HCT116 (cell line): ENCODE measurements around the gene FHL3.
"Not testable (repeated sequence)": the region's sequence is repeated elsewhere in the genome, so short reads cannot be mapped to it uniquely, and the experiment has no call there.

Experiments used
- CEBPB ChIP-seq: IDR thresholded peaks from 2 replicates; pipeline ENCODE4 v1.6.1; 2012; ENCODE audit warnings: low read depth
- CTCF ChIP-seq, 3 experiments: fragments of 200-600 bp in 1 of 3; sonication (generic) in 1 of 3; IDR thresholded peaks in 2 of 3; conservative IDR thresholded peaks in 1 of 3; 2 replicates each; pipeline ENCODE4 v1.5.1; 2012 to 2017; ENCODE audit warnings: low read depth in 2 of 3, low read length in 2 of 3, antibody characterized with exemption in 1 of 3, borderline replicate concordance in 1 of 3, control low read depth in 1 of 3, mild to moderate bottlenecking in 1 of 3, mixed read lengths in 1 of 3, mixed run types in 1 of 3, moderate library complexity in 1 of 3; ENCODE audit not compliant: insufficient read depth in 1 of 3
- ELF1 ChIP-seq: IDR thresholded peaks from 2 replicates; pipeline ENCODE4 v1.6.1; 2012; ENCODE audit warnings: low read depth, borderline replicate concordance
- EZH2 ChIP-seq: fragments of 200-600 bp; sonication (generic); IDR thresholded peaks from 2 replicates; pipeline ENCODE4 v1.6.1; 2017; ENCODE audit warnings: antibody characterized with exemption, mixed run types
- JUND ChIP-seq: IDR thresholded peaks from 2 replicates; pipeline ENCODE4 v1.6.1; 2012
- POLR2A ChIP-seq: IDR thresholded peaks from 2 replicates; pipeline ENCODE4 v1.7.0; 2011; ENCODE audit warnings: borderline replicate concordance; ENCODE audit not compliant: insufficient read depth, insufficient read length; ENCODE audit errors: extremely low read depth
- POLR2AphosphoS5 ChIP-seq: IDR thresholded peaks from 2 replicates; pipeline ENCODE4 v1.6.1; 2011; ENCODE audit warnings: mild to moderate bottlenecking, low read depth, low read length, moderate library complexity

DNA sequence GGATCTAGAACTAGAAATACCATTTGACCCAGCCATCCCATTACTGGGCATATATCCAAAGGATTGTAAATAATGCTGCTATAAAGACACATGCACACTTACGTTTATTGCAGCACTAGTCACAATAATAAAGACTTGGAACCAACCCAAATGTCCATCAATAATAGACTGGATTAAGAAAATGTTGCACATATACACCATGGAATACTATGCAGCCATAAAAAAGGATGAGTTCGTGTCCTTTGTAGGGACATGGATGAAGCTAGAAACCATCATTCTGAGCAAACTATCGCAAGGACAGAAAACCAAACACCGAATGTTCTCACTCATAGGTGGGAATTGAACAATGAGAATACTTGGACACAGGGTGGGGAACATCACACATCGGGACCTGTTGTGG is 31.6 kb downstream of the FHL3 start:
- not testable (repeated sequence) for TF ChIP-seq POLR2A; JUND; CTCF (IDR thresholded peaks at IDR 0.05 in 2 of 3, conservative IDR thresholded peaks at IDR 0.05 in 1 of 3; ENCODE audit: borderline replicate concordance in 1 of 3, insufficient read depth in 1 of 3, low read depth in 2 of 3, low read length in 2 of 3); POLR2AphosphoS5; ELF1; CEBPB; EZH2
